Measurements from ENCODE around the gene APLP2. TPM values are rescaled to one million over a fixed set of nuclear protein-coding genes. Genes with fewer than 3 reads are reported as not detected.
A peak's percentile ranks its signal among the peaks of the same experiment; 100 is the strongest.
"Not testable (repeated sequence)": the region's sequence is repeated elsewhere in the genome, so short reads cannot be mapped to it uniquely, and the experiment has no call there.

APLP2 gene
- total RNA-seq, 1 experiment from 2014 or later: 104 TPM

- DNase-seq (ENCODE audit: low spot score): not testable (repeated sequence)
These were observed 20.8 kb downstream of the APLP2 start for GRCh38 chr11:130090517-130090916.

- DNase-seq (ENCODE audit: low spot score): not testable (repeated sequence)
These were observed 21.5 kb downstream of the APLP2 start for GRCh38 chr11:130091169-130091568.

DNA sequence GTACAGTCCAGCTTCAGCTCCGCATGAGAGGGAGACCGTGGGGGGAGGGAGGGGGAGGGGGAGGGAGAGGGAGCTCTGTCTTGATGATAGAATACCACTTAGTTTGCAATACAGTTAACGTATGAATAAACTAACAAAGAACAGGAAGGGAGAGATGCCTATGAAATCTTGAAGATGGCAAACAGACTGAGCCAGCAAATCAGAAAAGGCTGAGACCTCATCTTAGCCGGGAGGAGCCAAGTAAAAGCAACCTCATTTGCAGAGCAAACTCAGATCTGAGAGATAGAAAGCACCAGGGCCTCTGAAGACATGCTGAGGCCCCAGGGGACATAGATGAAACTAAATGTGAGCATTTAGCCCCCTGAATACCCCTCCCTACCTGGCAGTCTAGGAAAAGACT is 23.0 kb downstream of the APLP2 start:
- no peak for DNase-seq (ENCODE audit: low spot score)

- no peak for DNase-seq (ENCODE audit: low spot score)
These were observed 24.9 kb downstream of the APLP2 start for GRCh38 chr11:130094614-130095013.

DNA sequence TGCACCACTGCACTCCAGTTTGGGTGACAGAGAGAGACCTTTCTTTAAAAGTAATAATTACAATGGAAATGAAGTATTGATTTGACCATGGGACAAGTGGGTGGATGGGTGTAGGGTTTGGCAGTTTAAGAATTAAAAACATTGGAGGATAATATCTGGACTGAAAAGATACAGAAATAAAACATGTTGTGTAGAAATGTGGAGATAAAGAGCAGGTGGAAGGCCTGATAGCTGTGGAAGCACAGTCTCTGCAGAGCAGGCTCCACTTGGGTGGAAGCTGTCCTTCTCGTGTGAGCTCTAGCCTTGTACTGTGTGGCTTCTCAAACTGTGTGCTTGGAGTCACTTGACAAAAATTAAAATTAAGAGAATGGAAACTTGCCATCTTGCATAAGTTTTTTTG is 25.6 kb downstream of the APLP2 start:
- no peak for DNase-seq (ENCODE audit: low spot score)

DNA sequence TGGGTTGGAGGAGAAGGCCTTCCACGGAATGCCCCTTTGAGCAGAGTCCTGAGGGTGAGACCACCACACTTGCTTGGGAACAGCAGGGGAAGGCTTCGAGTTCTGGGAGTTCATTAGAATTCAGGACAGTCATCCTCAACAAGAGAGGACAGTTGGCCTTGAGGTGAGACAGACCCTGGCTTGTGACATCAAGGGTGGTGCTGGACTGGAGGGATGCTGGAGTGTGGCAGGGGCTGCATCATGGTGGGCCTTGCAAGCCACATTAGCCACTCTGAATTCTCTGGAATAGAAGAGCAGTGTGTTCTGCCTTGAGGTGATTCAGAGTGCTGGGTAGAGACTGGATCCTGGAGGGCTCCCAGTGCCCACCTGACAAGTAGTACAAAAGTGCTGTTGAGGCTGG is 26.3 kb downstream of the APLP2 start:
- DNase-seq (ENCODE audit: low spot score): no peak

- no peak for DNase-seq (ENCODE audit: low spot score)
These were observed 27.1 kb downstream of the APLP2 start for GRCh38 chr11:130096823-130097222.

- DNase-seq (ENCODE audit: low spot score): no peak
These were observed 27.6 kb downstream of the APLP2 start for GRCh38 chr11:130097285-130097684.

DNA sequence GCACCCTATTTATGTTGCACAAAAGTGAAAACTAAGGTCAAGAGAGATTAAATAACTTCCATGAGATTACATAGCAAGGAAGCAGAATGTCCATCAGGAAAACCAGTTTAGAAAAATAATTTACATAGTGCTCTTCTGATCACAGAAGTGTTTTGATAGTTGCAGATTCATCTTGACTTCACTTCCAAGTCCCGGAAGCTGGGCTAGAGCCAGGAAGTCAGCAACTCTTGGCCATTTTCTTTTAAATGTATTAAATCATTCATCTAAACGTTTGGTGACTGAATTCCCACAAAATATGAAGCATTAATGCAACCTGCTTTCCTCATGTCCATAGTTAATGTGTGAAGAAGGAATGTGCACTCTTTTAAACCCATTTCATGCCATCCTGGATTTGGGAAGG is 29.7 kb downstream of the APLP2 start:
- no peak for DNase-seq (ENCODE audit: low spot score)

DNA sequence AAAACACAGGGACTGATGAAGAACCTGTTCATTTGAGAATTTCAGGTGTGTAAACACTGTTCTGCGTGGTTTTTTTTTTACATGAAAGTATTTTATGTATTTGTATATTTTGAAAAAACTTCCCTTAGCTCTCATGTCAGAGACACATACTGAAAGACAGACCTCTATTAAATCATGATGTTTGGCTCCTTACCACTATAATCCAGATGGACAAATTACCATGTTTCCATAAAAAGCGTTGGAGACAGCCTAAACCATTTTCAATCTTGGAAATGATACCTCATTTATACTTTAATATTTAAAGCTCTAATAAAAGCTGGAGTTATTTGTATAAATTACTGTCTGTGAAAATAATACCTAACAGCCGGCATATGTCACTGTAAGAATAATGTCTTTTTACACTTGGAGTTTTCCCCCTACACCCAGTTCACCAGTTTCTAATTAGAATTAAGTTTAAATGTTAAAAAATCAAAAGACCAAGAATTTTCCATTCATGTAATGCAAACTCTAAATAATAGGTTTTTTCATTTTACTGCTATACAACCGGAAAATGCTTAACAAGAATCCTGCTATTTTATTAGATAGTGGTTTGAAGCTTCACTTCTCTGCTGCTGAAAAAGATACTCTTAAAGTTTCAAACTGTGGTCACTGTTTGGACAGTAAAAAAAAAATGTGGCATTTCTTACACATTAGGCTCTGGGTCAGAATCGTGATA is 30.8 kb downstream of the APLP2 start:
- no peak for DNase-seq (ENCODE audit: low spot score)

- DNase-seq (ENCODE audit: low spot score): no peak
These were observed 32.0 kb downstream of the APLP2 start for GRCh38 chr11:130101661-130102060.

GRCh38 chr11:130102301-130103249 is 32.9 kb downstream of the APLP2 start:
- no peak for DNase-seq (ENCODE audit: low spot score)

GRCh38 chr11:130103296-130103814 is 33.7 kb downstream of the APLP2 start:
- DNase-seq (ENCODE audit: low spot score): peak; percentile 94

DNA sequence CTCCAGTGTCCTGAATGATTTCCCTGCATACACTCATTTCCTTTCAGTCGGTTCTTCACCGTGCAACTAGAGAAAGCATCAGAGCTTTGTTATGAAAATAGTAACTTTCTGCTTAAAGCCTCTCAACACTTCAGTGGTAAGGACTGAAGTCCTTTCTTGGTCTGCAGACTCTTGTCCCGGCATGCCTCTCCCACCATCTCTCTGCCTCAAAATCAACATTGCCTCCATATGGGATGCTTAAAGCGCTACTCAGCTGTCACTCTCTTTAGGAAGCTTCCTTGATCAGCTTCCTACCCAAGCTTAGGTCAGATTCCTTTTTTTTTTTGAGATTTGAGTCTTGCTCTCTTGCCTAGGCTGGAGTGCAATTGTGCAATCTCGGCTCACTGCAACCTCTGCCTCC is 36.7 kb downstream of the APLP2 start:
- no peak for DNase-seq (ENCODE audit: low spot score)

- not testable (repeated sequence) for DNase-seq (ENCODE audit: low spot score)
These were observed 39.0 kb downstream of the APLP2 start for GRCh38 chr11:130108671-130109070.

DNA sequence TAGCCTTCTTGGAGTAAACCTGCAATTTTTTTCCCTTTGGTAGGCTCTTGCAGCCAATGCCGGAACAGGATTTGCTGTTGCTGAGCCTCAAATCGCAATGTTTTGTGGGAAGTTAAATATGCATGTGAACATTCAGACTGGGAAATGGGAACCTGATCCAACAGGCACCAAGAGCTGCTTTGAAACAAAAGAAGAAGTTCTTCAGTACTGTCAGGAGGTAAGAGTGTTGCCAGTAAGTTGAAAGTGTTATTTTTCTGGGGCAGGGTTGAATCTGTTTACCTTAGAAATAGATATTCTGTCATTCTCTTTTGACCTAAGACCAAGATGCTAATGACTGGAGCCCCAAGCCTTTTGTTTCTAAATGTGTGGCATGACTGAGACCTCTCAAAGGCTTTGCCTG is 39.7 kb downstream of the APLP2 start:
- DNase-seq (ENCODE audit: low spot score): no peak

DNA sequence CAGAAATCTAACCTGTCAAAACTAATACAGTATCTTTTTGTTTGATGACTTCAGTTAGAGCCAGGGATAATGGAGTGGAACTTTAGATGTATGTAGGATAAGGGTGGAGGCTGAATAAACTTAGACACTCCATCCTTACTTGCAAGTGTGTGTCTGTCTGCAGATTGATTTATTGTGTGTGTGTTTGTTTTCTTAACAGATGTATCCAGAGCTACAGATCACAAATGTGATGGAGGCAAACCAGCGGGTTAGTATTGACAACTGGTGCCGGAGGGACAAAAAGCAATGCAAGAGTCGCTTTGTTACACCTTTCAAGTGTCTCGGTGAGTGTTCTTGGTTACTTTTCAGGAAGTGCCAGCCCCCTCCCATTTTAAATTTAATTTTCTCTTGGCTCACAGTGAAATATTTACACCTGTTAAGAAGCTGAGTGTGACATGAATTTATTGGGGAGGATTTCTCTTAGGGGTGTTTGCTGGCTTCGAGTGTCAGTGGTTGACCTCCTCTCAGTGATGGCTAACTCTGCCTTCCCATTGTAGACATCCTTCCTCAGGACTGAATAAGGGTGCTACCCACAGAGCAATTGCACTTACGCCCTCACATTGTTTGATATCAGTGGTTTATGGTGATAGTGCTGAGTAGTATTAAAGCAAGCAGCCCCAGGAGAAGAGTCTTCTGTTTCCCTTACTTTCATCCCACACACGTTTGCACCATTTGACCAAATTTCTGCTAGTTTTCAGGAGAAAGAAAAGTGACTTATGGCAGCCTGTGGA is 40.8 kb downstream of the APLP2 start:
- DNase-seq (ENCODE audit: low spot score): no peak

GRCh38 chr11:130112071-130112830 is 42.6 kb downstream of the APLP2 start:
- no peak for DNase-seq (ENCODE audit: low spot score)

GRCh38 chr11:130114281-130114680 is 44.6 kb downstream of the APLP2 start:
- no peak for DNase-seq (ENCODE audit: low spot score)

DNA sequence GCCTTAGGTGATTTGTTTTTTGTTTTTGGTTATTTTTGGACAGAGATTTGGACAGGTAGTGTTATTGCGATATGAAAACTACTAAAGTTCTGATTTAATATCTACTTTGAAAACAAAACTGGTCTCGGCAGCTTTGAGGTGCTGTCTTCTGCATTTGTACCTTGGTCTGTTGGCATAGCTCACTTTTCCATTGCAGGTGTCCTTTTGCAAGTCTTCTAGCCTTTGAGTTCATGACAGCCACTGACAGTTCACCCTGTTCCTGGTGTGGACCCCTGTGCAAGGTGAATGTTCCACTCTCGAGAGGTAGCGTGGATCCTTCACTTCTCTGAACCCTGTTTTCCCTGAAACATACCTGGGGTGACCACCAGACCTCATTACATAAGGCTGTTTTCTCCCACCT is 45.0 kb downstream of the APLP2 start:
- DNase-seq (ENCODE audit: low spot score): no peak

DNA sequence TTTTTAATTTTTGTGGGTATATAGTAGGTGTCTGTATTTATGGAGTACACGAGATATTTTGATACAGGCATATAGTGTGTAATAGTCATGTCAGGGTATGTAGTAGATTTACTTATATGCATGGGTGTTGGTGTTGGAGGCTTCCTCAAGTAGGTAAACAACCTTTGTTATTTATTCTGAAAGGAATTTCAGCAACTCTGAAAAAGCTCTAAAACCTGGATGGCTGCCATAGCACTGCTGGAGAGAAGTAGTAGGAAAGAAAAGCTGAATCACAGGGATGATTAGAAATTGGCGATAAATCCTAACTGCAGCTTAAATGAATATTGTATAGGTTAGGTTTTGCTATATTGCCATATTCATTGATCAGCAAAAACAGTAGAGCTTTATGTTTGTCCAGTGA is 45.5 kb downstream of the APLP2 start:
- no peak for DNase-seq (ENCODE audit: low spot score)

Measured in A172 (cell line).